Stomach (tissue), 4 donors: Measurements from ENCODE around the gene CCDC186.

Experiments used
- POLR2A ChIP-seq, 4 donors: fragments of 450-650 bp; IDR thresholded peaks; one replicate each; pipeline ENCODE4 v1.6.1; 2016; ENCODE audit warnings: antibody characterized with exemption in 4 of 4, control low read depth in 2 of 4, mild to moderate bottlenecking in 1 of 4, moderate library complexity in 1 of 4
- TF ChIP-seq, protein P1 (sequence below), 7 experiments: fragments of 450-650 bp in 4 of 7; fragments of 200-600 bp in 3 of 7; sonication (generic) in 3 of 7; IDR thresholded peaks; one replicate each; pipeline ENCODE4 v1.5.1; 2016 to 2019; ENCODE audit warnings: antibody characterized with exemption in 7 of 7, control low read depth in 2 of 7, mild to moderate bottlenecking in 1 of 7

- TF ChIP-seq, protein P1, sequence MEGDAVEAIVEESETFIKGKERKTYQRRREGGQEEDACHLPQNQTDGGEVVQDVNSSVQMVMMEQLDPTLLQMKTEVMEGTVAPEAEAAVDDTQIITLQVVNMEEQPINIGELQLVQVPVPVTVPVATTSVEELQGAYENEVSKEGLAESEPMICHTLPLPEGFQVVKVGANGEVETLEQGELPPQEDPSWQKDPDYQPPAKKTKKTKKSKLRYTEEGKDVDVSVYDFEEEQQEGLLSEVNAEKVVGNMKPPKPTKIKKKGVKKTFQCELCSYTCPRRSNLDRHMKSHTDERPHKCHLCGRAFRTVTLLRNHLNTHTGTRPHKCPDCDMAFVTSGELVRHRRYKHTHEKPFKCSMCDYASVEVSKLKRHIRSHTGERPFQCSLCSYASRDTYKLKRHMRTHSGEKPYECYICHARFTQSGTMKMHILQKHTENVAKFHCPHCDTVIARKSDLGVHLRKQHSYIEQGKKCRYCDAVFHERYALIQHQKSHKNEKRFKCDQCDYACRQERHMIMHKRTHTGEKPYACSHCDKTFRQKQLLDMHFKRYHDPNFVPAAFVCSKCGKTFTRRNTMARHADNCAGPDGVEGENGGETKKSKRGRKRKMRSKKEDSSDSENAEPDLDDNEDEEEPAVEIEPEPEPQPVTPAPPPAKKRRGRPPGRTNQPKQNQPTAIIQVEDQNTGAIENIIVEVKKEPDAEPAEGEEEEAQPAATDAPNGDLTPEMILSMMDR (IDR thresholded peaks at IDR 0.05), result no peak
- no peak for TF ChIP-seq POLR2A (IDR thresholded peaks at IDR 0.05)
Observed at GRCh38 chr10:114173603-114173920, 441 bp downstream of the CCDC186 start.
